Measurements from ENCODE around the gene TTC21A. TPM values are rescaled to one million over a fixed set of nuclear protein-coding genes. Genes with fewer than 3 reads are reported as not detected.

The TTC21A gene
- polyA plus RNA-seq, 1 donor (not counting 4 experiments of a cell fraction or from before 2014, with no cell fraction given), result 1.3 TPM

DNA sequence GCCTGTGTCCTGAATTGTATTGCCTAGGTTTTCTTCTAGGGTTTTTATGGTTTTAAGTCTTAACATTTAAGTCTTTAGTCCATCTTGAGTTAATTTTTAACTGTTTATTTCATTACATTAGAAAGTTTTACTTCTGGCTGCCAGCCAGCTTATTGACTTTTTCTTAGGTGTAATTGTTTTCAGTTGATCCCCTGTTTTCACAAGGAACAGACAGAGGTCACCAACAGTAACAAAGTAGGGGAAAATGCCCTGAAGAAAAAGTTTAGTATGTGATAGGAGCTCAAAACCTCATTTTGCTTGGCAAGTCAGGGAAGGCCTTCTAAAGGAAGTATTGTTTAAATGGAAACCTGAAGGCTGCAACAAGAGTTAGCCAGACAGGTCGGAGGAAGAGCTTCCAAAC lies 45.3 kb upstream of the TTC21A start:
- dilution Hi-C loops (cut with MboI; ENCODE audit: extremely low pct_ligation_motif_present, low sequenced_read_pairs), result no loop called here
- no peak overlapping the region for H3K4me2 ChIP-seq (ENCODE audit: control insufficient read depth, extremely low read depth, insufficient read depth, low read depth, low read length)
- H3K9me1 ChIP-seq (ENCODE audit: control insufficient read depth, extremely low read depth, insufficient read depth, low read length), result no peaks in the 10 kb centered on the region
- no peaks in the 10 kb centered on the region for H3K36me3 ChIP-seq (ENCODE audit: control insufficient read depth in 2 of 2, extremely low read depth in 1 of 2, insufficient read depth in 2 of 2, low read length in 2 of 2)
- no peak overlapping the region for H3K4me3 ChIP-seq (ENCODE audit: control insufficient read depth in 2 of 3, extremely low read depth in 1 of 3, insufficient read depth in 2 of 3, low read depth in 1 of 3, low read length in 3 of 3)
- H3K27ac ChIP-seq (ENCODE audit: control insufficient read depth, insufficient read depth, low read length), result no peak overlapping the region
- FAIRE-seq, result no peak
- no peaks in the 10 kb centered on the region for H3K9me3 ChIP-seq (ENCODE audit: control insufficient read depth, low read depth, low read length)
- DNase-seq (ENCODE audit: low read depth, low spot score), result no peak
- no peak overlapping the region for H2AFZ ChIP-seq (ENCODE audit: control insufficient read depth, low read length)
- peaks cover under 1% of the 10 kb centered on the region for H3K4me1 ChIP-seq (ENCODE audit: control insufficient read depth, extremely low read depth, insufficient read depth, low read length)
- no peaks in the 10 kb centered on the region for H4K20me1 ChIP-seq (ENCODE audit: control insufficient read depth, extremely low read depth, insufficient read depth, low read length)
- H3K79me2 ChIP-seq (ENCODE audit: control insufficient read depth, insufficient read depth, low read length), result peaks cover 15% of the 10 kb centered on the region
- H3K27me3 ChIP-seq (ENCODE audit: control insufficient read depth, extremely low read depth, insufficient read depth, low read length), result no peaks in the 10 kb centered on the region
- no peak overlapping the region for H3K9ac ChIP-seq (ENCODE audit: control insufficient read depth, extremely low read depth, insufficient read depth, low read length)
- no peak for TF ChIP-seq EZH2 (IDR thresholded peaks at IDR 0.05; ENCODE audit: low read length)
- TF ChIP-seq, protein P1, sequence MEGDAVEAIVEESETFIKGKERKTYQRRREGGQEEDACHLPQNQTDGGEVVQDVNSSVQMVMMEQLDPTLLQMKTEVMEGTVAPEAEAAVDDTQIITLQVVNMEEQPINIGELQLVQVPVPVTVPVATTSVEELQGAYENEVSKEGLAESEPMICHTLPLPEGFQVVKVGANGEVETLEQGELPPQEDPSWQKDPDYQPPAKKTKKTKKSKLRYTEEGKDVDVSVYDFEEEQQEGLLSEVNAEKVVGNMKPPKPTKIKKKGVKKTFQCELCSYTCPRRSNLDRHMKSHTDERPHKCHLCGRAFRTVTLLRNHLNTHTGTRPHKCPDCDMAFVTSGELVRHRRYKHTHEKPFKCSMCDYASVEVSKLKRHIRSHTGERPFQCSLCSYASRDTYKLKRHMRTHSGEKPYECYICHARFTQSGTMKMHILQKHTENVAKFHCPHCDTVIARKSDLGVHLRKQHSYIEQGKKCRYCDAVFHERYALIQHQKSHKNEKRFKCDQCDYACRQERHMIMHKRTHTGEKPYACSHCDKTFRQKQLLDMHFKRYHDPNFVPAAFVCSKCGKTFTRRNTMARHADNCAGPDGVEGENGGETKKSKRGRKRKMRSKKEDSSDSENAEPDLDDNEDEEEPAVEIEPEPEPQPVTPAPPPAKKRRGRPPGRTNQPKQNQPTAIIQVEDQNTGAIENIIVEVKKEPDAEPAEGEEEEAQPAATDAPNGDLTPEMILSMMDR (optimal IDR thresholded peaks at IDR 0.05 in 1 of 3, IDR thresholded peaks at IDR 0.05 in 1 of 3, conservative IDR thresholded peaks at IDR 0.05 in 1 of 3; ENCODE audit: extremely low read depth in 1 of 3, insufficient read depth in 2 of 3, low read length in 3 of 3), result no peak

DNA sequence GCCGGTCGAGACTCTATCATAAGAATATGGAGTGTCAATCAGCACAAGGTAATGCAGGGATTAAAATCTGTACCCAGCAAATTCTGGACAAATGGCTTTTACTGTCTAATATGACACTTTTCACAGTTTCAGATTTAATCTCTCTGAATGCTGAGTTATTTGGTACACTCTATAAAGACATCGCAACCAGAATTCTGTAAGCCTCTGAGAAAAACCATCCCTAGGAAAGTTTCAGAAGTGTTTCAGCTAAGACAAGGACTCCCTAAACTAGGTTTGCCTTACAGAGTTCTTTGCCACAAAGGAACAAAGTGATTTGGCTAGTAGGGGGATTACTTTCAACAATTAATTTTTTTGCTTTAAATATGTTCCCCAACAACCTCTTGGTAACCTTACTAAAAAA lies 44.3 kb upstream of the TTC21A start:
- no peaks in the 10 kb centered on the region for H4K20me1 ChIP-seq (ENCODE audit: control insufficient read depth, extremely low read depth, insufficient read depth, low read length)

More for the DNA sequence above, 44.3 kb upstream of the TTC21A start:
- TF ChIP-seq EZH2 (IDR thresholded peaks at IDR 0.05; ENCODE audit: low read length), result no peak
- TF ChIP-seq, protein P1 (optimal IDR thresholded peaks at IDR 0.05 in 1 of 3, IDR thresholded peaks at IDR 0.05 in 1 of 3, conservative IDR thresholded peaks at IDR 0.05 in 1 of 3; ENCODE audit: extremely low read depth in 1 of 3, insufficient read depth in 2 of 3, low read length in 3 of 3), result no peak
- Histone ChIP-seq H3K9me3 (ENCODE audit: control insufficient read depth, low read depth, low read length) (no peaks in the 10 kb centered on the region), H3K79me2 (ENCODE audit: control insufficient read depth, insufficient read depth, low read length) (peaks cover 15% of the 10 kb centered on the region), H3K27ac (ENCODE audit: control insufficient read depth, insufficient read depth, low read length) (no peak overlapping the region), H2AFZ (ENCODE audit: control insufficient read depth, low read length) (no peak overlapping the region), H3K36me3 (ENCODE audit: control insufficient read depth in 2 of 2, extremely low read depth in 1 of 2, insufficient read depth in 2 of 2, low read length in 2 of 2) (no peaks in the 10 kb centered on the region), H3K4me1 (ENCODE audit: control insufficient read depth, extremely low read depth, insufficient read depth, low read length) (peaks cover 7% of the 10 kb centered on the region), H3K4me3 (ENCODE audit: control insufficient read depth in 2 of 3, extremely low read depth in 1 of 3, insufficient read depth in 2 of 3, low read depth in 1 of 3, low read length in 3 of 3) (no peak overlapping the region), H3K4me2 (ENCODE audit: control insufficient read depth, extremely low read depth, insufficient read depth, low read depth, low read length) (no peak overlapping the region), H3K27me3 (ENCODE audit: control insufficient read depth, extremely low read depth, insufficient read depth, low read length) (no peaks in the 10 kb centered on the region), H3K9me1 (ENCODE audit: control insufficient read depth, extremely low read depth, insufficient read depth, low read length) (no peaks in the 10 kb centered on the region), H3K9ac (ENCODE audit: control insufficient read depth, extremely low read depth, insufficient read depth, low read length) (no peak overlapping the region)
- DNase-seq (ENCODE audit: low read depth, low spot score), result no peak
- no peak for FAIRE-seq
- dilution Hi-C loops (cut with MboI; ENCODE audit: extremely low pct_ligation_motif_present, low sequenced_read_pairs), result no loop called here
